H1 (cell line): ENCODE results near the gene RNASE11.
A peak's percentile ranks its signal among the peaks of the same experiment; 100 is the strongest.

ENCODE experiments used
- POLR2A ChIP-seq, 2 experiments: IDR thresholded peaks; 1 replicate in 1 of 2; 2 replicates in 1 of 2; pipeline ENCODE4 v1.6.1; 2011; ENCODE audit warnings: low read depth in 2 of 2, low read length in 2 of 2, mild to moderate bottlenecking in 2 of 2; ENCODE audit errors: control extremely low read depth in 1 of 2
- YY1 ChIP-seq: IDR thresholded peaks from 2 replicates; pipeline ENCODE4 v1.6.1; 2011; ENCODE audit warnings: low read depth, mild to moderate bottlenecking, low read length
- TF ChIP-seq, protein P1 (sequence below), 3 experiments: IDR thresholded peaks; 1 replicate in 2 of 3; 2 replicates in 1 of 3; pipeline versions ENCODE4 v1.5.1 to v1.6.1; 2011; ENCODE audit warnings: low read length in 3 of 3, mild to moderate bottlenecking in 3 of 3, inconsistent platforms in 2 of 3, low read depth in 1 of 3, moderate library complexity in 1 of 3; ENCODE audit not compliant: insufficient read depth in 1 of 3; ENCODE audit errors: control extremely low read depth in 1 of 3

DNA sequence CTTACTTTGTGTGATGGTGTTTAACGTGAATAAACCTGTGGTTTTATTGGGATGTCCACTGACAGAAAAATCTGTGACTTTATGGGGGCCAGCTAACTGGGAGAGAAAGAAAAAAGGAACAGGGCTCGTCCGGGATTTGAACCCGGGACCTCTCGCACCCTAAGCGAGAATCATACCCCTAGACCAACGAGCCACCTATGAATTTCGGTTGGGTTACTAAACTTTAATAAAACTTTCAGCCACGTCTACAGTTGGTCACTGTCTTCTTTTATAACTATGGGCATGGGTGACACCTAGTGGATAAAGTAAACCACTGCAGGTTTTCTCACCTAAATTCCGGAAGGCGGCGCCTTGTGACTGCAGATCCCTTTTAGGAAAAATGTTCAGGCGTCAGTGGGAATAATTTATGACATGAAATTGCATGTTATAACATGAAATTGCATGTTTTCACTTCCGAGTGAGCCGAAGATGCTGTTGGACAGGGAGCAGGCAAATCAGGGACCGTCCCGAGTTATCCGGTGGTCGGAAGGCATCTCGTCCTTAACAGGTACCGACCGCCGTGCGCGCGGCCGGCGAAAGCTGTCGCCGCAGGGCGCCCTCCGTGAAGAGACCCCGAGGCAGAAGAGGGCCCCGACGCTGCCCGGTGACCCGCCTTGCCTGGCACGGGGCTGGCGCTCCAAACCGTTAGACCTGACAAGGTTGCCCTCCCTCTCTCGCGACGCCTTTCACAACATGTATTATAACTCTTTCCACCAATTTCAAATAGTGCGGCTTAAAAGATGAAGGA lies 21.6 kb upstream of the RNASE11 start:
- TF ChIP-seq, protein P1, sequence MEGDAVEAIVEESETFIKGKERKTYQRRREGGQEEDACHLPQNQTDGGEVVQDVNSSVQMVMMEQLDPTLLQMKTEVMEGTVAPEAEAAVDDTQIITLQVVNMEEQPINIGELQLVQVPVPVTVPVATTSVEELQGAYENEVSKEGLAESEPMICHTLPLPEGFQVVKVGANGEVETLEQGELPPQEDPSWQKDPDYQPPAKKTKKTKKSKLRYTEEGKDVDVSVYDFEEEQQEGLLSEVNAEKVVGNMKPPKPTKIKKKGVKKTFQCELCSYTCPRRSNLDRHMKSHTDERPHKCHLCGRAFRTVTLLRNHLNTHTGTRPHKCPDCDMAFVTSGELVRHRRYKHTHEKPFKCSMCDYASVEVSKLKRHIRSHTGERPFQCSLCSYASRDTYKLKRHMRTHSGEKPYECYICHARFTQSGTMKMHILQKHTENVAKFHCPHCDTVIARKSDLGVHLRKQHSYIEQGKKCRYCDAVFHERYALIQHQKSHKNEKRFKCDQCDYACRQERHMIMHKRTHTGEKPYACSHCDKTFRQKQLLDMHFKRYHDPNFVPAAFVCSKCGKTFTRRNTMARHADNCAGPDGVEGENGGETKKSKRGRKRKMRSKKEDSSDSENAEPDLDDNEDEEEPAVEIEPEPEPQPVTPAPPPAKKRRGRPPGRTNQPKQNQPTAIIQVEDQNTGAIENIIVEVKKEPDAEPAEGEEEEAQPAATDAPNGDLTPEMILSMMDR (IDR thresholded peaks at IDR 0.05; ENCODE audit: control extremely low read depth in 1 of 3, insufficient read depth in 1 of 3, low read depth in 1 of 3, low read length in 3 of 3): peak; percentile 28 to 99 (median 80)
- TF ChIP-seq YY1 (no peak), POLR2A (IDR thresholded peaks at IDR 0.05; ENCODE audit: control extremely low read depth in 1 of 2, low read depth in 2 of 2, low read length in 2 of 2) (no peak)
